ENCODE measurements around the gene VAMP8.

DNA sequence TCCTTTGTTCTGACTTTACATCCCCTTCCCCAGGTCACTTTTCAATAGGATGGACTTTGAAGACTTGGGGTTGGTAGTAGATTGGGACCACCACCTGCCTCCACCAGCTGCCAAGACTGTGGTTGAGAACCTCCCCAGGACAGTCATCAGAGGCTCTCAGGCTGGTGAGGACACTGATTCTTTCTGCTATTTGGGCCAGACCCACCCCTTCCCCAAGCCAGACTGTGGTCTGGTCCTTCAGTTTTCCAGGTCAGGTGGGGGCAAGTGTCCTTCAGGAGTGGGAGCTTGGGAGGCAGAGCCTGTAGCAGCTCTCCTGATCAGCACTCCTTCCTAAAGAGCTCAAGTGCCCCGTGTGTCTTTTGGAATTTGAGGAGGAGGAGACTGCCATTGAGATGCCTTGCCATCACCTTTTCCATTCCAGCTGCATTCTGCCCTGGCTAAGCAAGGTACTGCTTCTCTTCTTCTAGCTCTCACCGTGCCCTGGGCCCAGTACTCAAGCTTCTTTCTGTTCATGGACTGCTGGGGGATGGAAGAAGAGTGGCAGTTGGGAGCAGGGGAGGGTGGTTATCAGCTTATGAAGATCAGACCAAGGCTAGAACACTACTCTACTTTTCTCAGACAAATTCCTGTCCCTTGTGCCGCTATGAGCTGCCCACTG is 19.2 kb downstream of the VAMP8 start:
- TF ChIP-seq, protein P1, sequence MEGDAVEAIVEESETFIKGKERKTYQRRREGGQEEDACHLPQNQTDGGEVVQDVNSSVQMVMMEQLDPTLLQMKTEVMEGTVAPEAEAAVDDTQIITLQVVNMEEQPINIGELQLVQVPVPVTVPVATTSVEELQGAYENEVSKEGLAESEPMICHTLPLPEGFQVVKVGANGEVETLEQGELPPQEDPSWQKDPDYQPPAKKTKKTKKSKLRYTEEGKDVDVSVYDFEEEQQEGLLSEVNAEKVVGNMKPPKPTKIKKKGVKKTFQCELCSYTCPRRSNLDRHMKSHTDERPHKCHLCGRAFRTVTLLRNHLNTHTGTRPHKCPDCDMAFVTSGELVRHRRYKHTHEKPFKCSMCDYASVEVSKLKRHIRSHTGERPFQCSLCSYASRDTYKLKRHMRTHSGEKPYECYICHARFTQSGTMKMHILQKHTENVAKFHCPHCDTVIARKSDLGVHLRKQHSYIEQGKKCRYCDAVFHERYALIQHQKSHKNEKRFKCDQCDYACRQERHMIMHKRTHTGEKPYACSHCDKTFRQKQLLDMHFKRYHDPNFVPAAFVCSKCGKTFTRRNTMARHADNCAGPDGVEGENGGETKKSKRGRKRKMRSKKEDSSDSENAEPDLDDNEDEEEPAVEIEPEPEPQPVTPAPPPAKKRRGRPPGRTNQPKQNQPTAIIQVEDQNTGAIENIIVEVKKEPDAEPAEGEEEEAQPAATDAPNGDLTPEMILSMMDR (IDR thresholded peaks at IDR 0.05): no peak
- no peak for TF ChIP-seq POLR2A (IDR thresholded peaks at IDR 0.05)
- TF ChIP-seq EP300 (IDR thresholded peaks at IDR 0.05): no peak
